Mammary epithelial cell (primary cell): Measurements from ENCODE around the gene CD99.

ENCODE experiments used
- CTCF ChIP-seq, 2 donors: IDR thresholded peaks in 1 of 2; conservative IDR thresholded peaks in 1 of 2; 2 replicates each; pipeline ENCODE4 v1.5.1; 2011 to 2012; ENCODE audit warnings: inconsistent platforms in 2 of 2, low read length in 2 of 2, mild to moderate bottlenecking in 2 of 2, control low read depth in 1 of 2, low read depth in 1 of 2; ENCODE audit not compliant: insufficient read depth in 1 of 2; ENCODE audit errors: extremely low read depth in 1 of 2
- EZH2 ChIP-seq: IDR thresholded peaks from 2 replicates; pipeline ENCODE4 v1.6.1; 2012; ENCODE audit warnings: low read length, inconsistent platforms, borderline replicate concordance

DNA sequence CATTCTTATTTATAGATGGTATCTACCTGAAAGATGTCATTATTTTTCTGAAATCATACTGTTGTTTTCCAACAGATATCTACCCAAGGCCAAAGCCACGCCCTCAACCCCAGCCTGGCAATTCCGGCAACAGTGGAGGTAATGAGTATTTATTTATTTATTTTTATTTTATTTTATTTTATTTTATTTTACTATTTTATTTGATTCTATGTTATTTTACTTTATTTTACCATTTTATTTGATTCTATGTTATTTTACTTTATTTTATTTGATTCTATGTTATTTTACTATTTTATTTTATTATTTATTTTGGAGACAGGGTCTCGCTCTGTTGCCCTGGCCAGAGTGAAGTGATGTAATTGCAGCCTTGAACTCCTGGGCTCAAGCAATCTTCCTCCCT, 98.5 kb downstream of the CD99 start:
- TF ChIP-seq EZH2: no peak
- no peak for TF ChIP-seq CTCF (conservative IDR thresholded peaks at IDR 0.05 in 1 of 2, IDR thresholded peaks at IDR 0.05 in 1 of 2; ENCODE audit: extremely low read depth in 1 of 2, insufficient read depth in 1 of 2, low read depth in 1 of 2, low read length in 2 of 2)
